Forelimb muscle (tissue), 1 donor: Measurements from ENCODE around the gene MSMP. TPM values are rescaled to one million over a fixed set of nuclear protein-coding genes. Genes with fewer than 3 reads are reported as not detected.

Experiments
- DNase-seq: peaks from one replicate; pipeline ENCODE4 v3.0.0-alpha.2; 2013; ENCODE audit warnings: low read depth
- polyA plus RNA-seq: library from polyadenylated mRNA; unstranded; fragments of 120-200 nt; gene quantifications from one replicate; pipeline ENCODE4 v1.2.1, GENCODE V29; 2013; ENCODE audit not compliant: insufficient read length

The MSMP gene
- 0.77 TPM for polyA plus RNA-seq

- no peak for DNase-seq
Observed at GRCh38 chr9:35754264-35754663, at the start of gene MSMP. Gene MSMP (minus strand): TSS chr9:35754276. CDS start chr9:35754129, 147 bp downstream.

GRCh38 chr9:35801328-35802128 is 47.5 kb upstream of the MSMP start:
- no peak for DNase-seq

GRCh38 chr9:35800530-35800929 is 46.5 kb upstream of the MSMP start:
- DNase-seq = no peak

- no peak for DNase-seq
Observed at GRCh38 chr9:35798658-35799374, 44.7 kb upstream of the MSMP start.

- DNase-seq = no peak
Observed at GRCh38 chr9:35797311-35798109, 43.4 kb upstream of the MSMP start.

- no peak for DNase-seq
Observed at GRCh38 chr9:35795695-35796094, 41.6 kb upstream of the MSMP start.

GRCh38 chr9:35793461-35793860 is 39.4 kb upstream of the MSMP start:
- DNase-seq = no peak

- DNase-seq = no peak
Observed at GRCh38 chr9:35792826-35793225, 38.8 kb upstream of the MSMP start.

GRCh38 chr9:35792024-35792813 is 38.1 kb upstream of the MSMP start:
- DNase-seq = no peak

- no peak for DNase-seq
Observed at GRCh38 chr9:35791297-35791921, 37.3 kb upstream of the MSMP start, which contains the start of gene NPR2. Gene NPR2 (plus strand): TSS chr9:35791591. CDS start chr9:35792409, 818 bp downstream.

- DNase-seq = peak; percentile 72
Observed at GRCh38 chr9:35790385-35791296, 36.6 kb upstream of the MSMP start.

GRCh38 chr9:35790025-35790384 is 35.9 kb upstream of the MSMP start:
- no peak for DNase-seq

- no peak for DNase-seq
Observed at GRCh38 chr9:35789541-35789940, 35.5 kb upstream of the MSMP start.

- no peak for DNase-seq
Observed at GRCh38 chr9:35783418-35783817, 29.3 kb upstream of the MSMP start.

- DNase-seq = no peak
Observed at GRCh38 chr9:35781066-35781465, 27.0 kb upstream of the MSMP start.

- DNase-seq = no peak
Observed at GRCh38 chr9:35778496-35778895, 24.4 kb upstream of the MSMP start.

GRCh38 chr9:35776018-35776417 is 21.9 kb upstream of the MSMP start:
- DNase-seq = no peak

GRCh38 chr9:35774907-35775635 is 21.0 kb upstream of the MSMP start:
- no peak for DNase-seq

GRCh38 chr9:35771943-35772342 is 17.9 kb upstream of the MSMP start:
- DNase-seq = no peak
